ENCODE data around the gene NEGR1.

NEGR1 gene

DNA sequence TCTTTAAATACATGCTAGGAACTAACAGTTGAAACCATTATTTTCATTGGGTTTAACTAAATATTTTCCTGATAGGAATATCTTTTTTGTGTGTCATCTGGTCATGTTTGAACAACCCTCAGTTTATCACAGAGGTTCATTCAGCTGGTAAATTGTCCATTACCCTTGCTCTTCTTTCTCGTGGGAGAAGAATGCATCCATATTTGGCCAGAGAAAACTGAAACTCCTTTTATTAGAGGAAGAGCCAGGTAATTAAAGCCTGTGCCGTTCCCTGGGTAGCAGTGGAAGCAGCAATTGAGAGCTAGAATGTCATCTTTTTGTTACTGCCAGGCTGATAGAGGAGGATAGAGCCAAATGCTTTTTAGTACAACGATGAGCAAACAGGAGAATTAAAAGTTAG is 614.3 kb downstream of the NEGR1 start:
- DNase-seq, result no peak

DNA sequence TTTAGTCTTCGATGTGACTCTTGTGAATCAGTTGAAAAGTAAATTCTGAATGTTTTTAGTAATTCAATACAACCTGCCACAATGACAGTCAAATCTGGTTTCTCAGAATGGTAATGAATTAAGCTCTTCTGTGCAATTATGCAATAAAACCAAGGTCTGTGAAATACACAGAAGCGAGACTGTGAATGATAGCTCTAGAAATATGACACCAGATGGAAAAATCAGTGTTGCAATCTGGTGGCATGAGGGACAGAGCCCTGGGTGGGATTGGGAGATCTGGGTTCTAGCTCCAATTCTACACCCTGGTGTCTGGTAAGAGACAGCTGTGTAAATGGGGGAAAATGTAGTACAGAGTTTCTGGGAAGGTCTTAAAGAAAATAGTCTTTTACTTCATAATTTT is 615.1 kb downstream of the NEGR1 start:
- DNase-seq, result peak in 2 of 3 donors; percentile 1 to 23

- no peak for DNase-seq
These were observed 615.7 kb downstream of the NEGR1 start for GRCh38 chr1:71666609-71667008.

DNA sequence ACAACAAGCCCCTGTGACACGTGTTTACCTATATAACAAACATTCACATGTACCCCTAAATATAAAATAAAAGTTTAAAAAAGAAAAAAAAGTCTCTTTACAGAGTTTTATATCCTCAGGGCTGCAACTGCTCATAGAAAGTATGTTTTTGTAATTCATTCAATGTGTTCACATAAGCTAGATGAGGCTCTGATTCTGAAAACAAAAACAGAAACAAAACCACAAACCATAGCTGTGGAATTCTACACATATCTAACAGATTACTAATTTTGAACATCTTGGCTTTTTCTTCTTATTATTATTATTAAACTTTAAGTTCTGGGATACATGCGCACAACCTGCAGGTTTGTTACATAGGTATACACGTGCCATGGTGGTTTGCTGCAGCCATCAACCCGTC is 621.9 kb downstream of the NEGR1 start:
- no peak for DNase-seq

DNA sequence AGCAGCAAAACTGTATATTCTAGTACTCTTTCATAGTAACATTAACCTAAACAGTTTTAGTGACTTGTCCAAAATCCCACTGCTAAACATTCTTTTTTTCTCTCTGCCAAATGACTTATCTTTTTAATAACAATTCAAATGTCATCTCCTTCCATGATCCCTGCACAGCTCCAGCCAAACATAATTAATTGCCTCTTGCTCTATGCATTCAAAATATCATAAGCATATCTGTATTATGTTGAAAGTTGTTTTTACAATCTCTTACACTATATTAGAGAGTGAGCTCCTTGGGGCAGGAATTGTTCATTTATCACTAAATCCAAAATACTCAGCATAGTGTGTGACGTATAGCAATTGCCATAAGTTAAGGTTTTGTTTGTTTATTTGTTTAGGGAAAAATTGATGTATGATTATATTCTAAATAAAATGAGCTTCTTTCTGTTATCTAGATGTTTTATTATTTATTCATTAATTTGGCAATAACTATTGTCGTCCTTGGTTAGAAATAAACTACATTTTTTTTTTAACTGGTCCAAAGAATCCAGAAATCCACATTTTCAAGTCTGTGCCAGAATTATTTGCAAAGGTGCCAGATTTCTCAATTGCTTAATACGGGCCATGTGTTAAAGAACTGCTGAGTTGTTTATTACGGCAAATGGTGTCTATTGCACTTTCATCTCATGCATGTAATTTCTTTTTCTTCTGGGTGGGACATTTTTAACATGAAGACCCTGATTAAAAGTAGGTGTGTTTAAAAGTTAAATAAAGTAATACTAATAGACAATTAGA is 624.3 kb downstream of the NEGR1 start:
- no peak for DNase-seq

DNA sequence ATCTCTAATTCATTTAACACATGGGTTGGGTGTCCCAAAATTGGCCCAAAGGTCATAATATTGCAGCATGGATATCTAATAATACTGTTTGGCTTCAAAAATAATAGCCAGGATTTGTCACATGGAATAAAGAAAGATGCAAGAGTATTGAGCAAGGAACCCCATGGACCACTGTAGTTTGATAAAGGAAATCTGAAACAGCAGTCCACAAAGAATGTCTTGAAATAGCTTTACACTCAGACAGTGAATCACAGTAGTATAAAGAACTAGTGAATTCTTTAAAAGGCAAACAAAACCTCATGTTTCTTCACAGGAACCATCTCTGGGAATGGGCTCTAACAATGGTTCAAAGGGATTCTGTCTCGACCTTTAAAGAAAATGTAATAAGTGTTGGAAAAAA is 625.4 kb downstream of the NEGR1 start:
- DNase-seq, result no peak

DNA sequence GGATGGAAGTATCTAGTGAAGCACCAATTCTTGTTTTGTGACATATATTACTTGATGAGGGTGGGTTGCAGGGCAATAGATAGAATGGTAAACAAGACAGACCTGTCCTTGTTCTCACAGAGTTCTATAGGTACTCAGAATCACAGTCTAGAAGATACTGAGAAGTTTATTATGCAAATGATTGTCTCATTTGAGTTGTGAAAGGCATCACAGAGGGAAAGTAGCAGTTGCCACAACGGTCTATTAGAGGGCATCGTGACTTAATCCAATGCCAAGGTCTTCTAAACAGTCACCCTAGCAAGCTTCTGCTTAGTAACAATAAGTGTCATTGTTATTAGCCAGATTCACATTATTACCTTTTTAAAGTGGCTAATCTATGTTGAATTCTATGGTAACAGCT is 626.7 kb downstream of the NEGR1 start:
- no peak for DNase-seq

DNA sequence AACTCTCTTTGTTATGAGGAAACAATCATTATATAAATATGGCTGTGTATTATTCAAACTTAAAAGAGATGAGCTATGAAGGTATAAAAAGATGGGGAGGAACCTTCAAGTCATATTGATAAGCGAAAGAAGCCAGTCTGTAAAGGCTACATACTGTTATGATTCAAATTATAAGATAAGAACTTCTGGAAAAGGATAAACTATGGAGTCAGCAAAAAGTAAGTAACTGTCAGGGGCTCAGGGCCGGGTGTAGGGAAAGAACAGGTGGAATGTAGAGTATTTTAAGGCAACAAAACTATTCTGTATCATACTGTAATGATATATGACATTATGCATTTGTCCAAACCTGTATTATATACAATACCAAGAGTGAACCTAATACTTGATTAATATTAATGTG is 628.4 kb downstream of the NEGR1 start:
- no peak for DNase-seq

DNA sequence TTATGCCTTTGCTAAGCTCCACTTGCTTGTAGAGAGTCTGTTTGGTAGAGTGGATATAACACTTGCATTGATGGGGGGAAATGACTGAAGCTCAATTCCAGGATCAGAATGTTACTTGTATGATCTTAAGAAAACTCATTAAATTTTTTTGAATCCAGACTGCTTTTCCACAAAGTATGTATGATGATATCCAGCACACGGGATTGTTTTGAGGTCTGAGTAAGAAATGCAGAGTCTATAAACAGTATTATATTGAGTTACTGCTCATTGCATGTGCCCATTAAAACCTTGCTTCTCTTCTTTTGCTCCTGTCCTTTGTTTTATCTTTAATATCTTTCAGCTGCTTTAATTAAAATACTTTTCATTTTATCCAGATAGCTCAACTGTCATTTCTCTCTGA is 631.1 kb downstream of the NEGR1 start:
- no peak for DNase-seq

- no peak for DNase-seq
These were observed 632.2 kb downstream of the NEGR1 start for GRCh38 chr1:71650119-71650518.

- DNase-seq, result no peak
These were observed 632.7 kb downstream of the NEGR1 start for GRCh38 chr1:71649608-71650007.

DNA sequence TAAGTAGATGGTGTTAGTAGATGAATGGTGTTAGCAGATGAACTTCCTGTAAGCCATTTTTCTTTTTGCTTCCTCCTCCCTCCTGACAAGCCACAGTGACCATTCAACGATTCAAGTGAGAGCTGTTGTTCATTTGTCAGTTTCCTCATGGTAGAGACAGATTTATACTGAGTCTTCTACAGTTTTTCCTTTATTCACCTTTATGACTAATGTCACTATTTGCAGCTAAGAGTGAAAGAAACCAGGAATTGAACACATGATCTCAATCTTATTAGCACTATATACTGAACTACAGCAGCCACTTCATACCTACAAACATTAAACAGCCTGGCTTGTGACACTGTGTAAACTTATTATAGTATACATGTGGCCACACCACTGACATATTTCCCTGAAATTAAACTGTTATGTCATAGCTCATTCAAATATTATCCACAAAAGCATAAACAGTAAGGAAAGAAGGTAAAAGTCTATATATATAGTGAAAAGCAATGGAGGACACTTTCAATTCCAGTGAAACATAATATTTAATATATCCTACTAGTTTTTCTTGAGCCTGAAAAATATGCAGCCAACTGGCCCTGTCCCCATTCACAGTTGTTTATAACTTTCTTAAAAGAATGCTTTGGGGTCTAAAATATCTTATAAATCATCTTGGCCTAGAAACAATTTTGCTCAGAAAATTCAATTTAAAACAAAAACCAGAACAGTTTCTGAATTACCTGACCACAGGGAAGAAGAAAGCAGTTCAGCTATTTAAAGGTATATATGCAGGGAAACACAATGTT is 634.6 kb downstream of the NEGR1 start:
- no peak for DNase-seq

GRCh38 chr1:71645015-71645414 is 637.3 kb downstream of the NEGR1 start:
- DNase-seq, result no peak

DNA sequence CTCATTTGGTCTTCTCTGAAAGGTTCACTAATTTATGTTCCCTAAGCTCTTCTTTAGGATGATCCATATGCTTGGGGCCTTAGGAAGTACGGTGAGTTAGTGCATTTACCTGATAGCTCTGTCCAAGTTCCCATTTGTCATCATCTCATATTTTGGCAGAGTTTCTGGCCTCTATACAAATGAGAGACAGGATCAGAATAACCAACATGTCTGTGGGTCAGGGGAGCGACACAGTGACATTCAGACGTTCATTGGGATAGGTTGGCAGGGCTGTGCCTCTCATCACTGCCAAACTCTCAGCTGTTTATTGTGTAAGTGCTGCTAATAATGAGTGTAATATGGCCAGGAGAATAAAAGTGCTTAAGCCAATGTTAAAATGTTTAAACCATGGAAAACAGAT is 640.4 kb downstream of the NEGR1 start:
- DNase-seq, result no peak

- no peak for DNase-seq
These were observed 641.3 kb downstream of the NEGR1 start for GRCh38 chr1:71640998-71641397.

- no peak for DNase-seq
These were observed 642.2 kb downstream of the NEGR1 start for GRCh38 chr1:71640116-71640515.

- DNase-seq, result no peak
These were observed 644.1 kb downstream of the NEGR1 start for GRCh38 chr1:71638081-71638766.

DNA sequence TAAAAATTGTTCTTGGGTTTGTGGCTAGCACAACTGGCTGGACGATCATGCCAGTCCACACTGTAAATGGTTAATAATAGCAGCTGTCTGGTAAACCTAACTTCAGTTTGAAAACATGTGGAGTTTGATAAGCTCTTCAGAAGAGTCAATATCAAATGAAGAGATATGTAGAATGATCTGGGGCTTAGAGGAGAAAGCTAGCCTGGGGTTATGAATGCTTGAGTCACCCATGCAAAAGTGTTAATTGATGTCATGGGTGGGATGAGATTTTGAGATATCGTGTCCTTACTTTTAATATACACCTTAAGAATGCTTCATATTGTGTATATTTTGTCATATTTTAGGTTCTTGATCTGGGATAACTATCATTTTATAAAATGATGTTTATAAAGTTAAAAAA is 646.8 kb downstream of the NEGR1 start:
- DNase-seq, result no peak

GRCh38 chr1:71634159-71634558 is 648.2 kb downstream of the NEGR1 start:
- DNase-seq, result no peak

DNA sequence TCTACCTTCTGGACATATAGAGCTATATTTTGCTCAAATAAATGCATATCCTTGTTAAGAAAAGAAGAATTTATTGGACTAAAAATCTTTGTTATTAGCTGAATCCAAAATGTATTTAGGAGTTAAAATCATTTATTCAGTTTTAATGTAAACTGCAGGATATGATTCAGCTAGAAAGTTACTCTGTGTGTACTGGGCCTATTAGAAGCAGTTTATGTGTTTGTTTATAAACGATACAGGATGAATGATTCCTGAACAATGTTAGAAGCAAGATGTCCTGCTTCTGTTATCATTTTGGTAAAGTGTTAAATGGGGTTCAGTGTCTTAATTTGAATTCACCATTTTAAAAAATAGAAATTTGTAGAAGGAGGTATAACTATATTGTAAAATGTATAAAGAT is 652.3 kb downstream of the NEGR1 start:
- no peak for DNase-seq

GRCh38 chr1:71625004-71625403 is 657.3 kb downstream of the NEGR1 start:
- DNase-seq, result no peak

DNA sequence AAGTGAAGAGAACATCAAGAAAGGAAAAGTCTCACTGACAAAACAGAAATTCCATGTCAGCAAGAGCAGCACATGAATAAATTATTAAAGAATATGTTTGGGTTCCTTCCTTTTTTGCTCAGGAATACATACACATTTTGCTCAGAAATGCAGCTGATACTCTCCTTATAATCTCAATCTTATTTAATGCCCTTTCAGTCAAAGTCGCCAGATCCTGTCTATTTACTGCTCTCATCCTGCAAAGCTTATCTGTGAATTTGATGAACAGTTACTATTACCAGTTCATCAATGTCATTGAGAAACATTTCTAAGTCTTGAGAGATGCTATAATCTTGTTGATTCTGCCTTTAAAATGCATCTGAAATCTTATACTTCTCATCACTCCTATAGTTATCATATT is 658.5 kb downstream of the NEGR1 start:
- no peak for DNase-seq

DNA sequence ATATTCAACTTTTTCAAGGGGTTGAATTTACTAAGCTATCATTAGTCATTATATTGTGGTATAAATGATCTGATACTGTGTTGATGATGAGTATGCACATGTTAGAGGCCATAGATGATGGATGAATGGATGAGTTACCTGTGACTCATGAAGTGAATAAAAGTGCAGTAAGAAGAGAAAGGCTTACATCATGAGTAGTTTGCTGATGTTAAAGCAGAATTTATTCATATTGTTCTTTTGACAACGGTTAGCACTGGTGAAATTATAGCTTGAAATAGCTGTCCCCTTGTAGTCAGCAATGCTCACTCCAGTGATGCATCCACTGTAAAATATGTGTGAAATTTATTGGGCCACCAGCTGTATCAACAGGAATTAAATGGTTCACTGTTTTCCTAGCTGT is 660.6 kb downstream of the NEGR1 start:
- DNase-seq, result no peak
